Measurements from ENCODE around the gene ALG11. TPM values are rescaled to one million over a fixed set of nuclear protein-coding genes. Genes with fewer than 3 reads are reported as not detected.

The ALG11 gene
- polyA plus RNA-seq, 1 donor from 2014 or later: 29.2 TPM

DNA sequence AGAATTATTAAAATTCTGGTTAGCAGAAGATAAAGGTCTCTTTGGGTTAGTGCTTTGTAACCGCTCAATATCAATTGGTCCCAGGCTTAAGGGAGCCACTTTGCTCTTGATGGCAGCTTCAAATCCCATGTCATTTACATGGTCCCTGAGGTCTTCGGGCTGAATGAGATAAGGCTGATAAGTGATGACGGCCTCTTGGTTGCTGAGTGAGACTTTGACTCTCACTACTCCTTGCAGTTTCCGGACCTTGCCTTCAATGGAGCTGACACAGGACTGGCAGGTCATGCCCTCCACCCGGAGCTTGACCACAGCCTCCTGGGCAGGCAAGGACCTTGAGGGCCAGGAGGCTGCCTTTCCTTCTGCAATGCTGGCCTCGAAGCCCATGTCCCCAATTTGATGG lies 37.7 kb upstream of the ALG11 start:
- Histone ChIP-seq H3K9ac (ENCODE audit: low read length) (no peak overlapping the region), H3K79me2 (replicated peaks; ENCODE audit: insufficient read depth, low read length) (no peaks in the 10 kb centered on the region), H3K27me3 (ENCODE audit: insufficient read depth, low read depth, low read length) (no peaks in the 10 kb centered on the region), H3K4me3 (ENCODE audit: low read length) (no peak overlapping the region), H3K9me2 (ENCODE audit: insufficient read depth, low read length) (no peaks in the 10 kb centered on the region), H3K9me3 (ENCODE audit: low read length) (peaks cover 5% of the 10 kb centered on the region), H3K4me2 (ENCODE audit: low read length) (no peak overlapping the region), H3F3A (ENCODE audit: insufficient read depth, low read length, poor library complexity, severe bottlenecking) (no peaks in the 10 kb centered on the region), H3K36me3 (ENCODE audit: insufficient read depth, low read length) (no peaks in the 10 kb centered on the region), H2AFZ (ENCODE audit: low read depth, low read length) (no peak overlapping the region), H4K20me1 (ENCODE audit: insufficient read depth) (no peaks in the 10 kb centered on the region), H3K27ac (ENCODE audit: low read length) (no peak overlapping the region)
- TF ChIP-seq EP300 (conservative IDR thresholded peaks at IDR 0.05; ENCODE audit: poor library complexity, severe bottlenecking) (no peak), TAF1 (IDR thresholded peaks at IDR 0.05; ENCODE audit: low read depth) (no peak), SMC3 (conservative IDR thresholded peaks at IDR 0.05; ENCODE audit: poor library complexity) (no peak), RAD21 (conservative IDR thresholded peaks at IDR 0.05) (no peak), EZH2 (IDR thresholded peaks at IDR 0.05; ENCODE audit: borderline replicate concordance, insufficient read depth, low read length, poor library complexity, severe bottlenecking) (no peak), CTCF (IDR thresholded peaks at IDR 0.05; ENCODE audit: poor library complexity, severe bottlenecking) (no peak), POLR2AphosphoS5 (IDR thresholded peaks at IDR 0.05) (no peak), MXI1 (conservative IDR thresholded peaks at IDR 0.05; ENCODE audit: poor library complexity, severe bottlenecking) (no peak)

DNA sequence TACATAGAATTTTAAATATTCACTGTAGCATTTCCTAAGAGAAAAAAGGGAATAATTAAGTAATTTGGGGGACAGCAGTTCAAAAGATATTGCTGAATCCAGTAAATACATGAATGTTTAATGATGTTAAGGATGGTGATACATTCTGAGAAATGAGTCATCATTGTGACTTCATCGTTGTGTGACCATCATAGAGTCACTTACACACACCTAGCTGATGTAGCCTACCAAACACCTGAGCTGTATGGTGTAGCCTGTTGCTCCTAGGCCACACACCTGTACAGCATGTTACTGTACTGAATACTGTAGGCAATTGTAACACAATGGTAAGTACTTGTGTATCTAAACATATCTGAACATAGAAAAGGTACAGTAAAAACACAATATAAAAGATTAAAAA lies 35.8 kb upstream of the ALG11 start:
- peaks cover 5% of the 10 kb centered on the region for H3K9me3 ChIP-seq (ENCODE audit: low read length)
- H3K79me2 ChIP-seq (replicated peaks; ENCODE audit: insufficient read depth, low read length): no peaks in the 10 kb centered on the region

More for the DNA sequence above, 35.8 kb upstream of the ALG11 start:
- Histone ChIP-seq H2AFZ (ENCODE audit: low read depth, low read length) (no peak overlapping the region), H3K27ac (ENCODE audit: low read length) (no peak overlapping the region), H4K20me1 (ENCODE audit: insufficient read depth) (no peaks in the 10 kb centered on the region), H3K4me2 (ENCODE audit: low read length) (no peak overlapping the region), H3K36me3 (ENCODE audit: insufficient read depth, low read length) (no peaks in the 10 kb centered on the region), H3K9me2 (ENCODE audit: insufficient read depth, low read length) (no peaks in the 10 kb centered on the region), H3F3A (ENCODE audit: insufficient read depth, low read length, poor library complexity, severe bottlenecking) (no peaks in the 10 kb centered on the region), H3K9ac (ENCODE audit: low read length) (no peak overlapping the region), H3K27me3 (ENCODE audit: insufficient read depth, low read depth, low read length) (no peaks in the 10 kb centered on the region), H3K4me3 (ENCODE audit: low read length) (no peak overlapping the region)
- TF ChIP-seq TAF1 (IDR thresholded peaks at IDR 0.05; ENCODE audit: low read depth) (no peak), RAD21 (conservative IDR thresholded peaks at IDR 0.05) (no peak), EZH2 (IDR thresholded peaks at IDR 0.05; ENCODE audit: borderline replicate concordance, insufficient read depth, low read length, poor library complexity, severe bottlenecking) (no peak), REST (IDR thresholded peaks at IDR 0.05; ENCODE audit: borderline replicate concordance) (no peak), CTCF (IDR thresholded peaks at IDR 0.05; ENCODE audit: poor library complexity, severe bottlenecking) (no peak), EP300 (conservative IDR thresholded peaks at IDR 0.05; ENCODE audit: poor library complexity, severe bottlenecking) (no peak), SMC3 (conservative IDR thresholded peaks at IDR 0.05; ENCODE audit: poor library complexity) (no peak), MXI1 (conservative IDR thresholded peaks at IDR 0.05; ENCODE audit: poor library complexity, severe bottlenecking) (no peak)
